Fibroblast of mammary gland (primary cell): Measurements from ENCODE around the gene SCAI.

Experiments used
- DNase-seq: peaks from one replicate; pipeline ENCODE4 v3.0.0-alpha.2; 2010; ENCODE audit warnings: low read depth
- H3K4me3 ChIP-seq: 2 replicates; pipeline ENCODE4 v1.5.1; 2011; ENCODE audit warnings: low read depth, mild to moderate bottlenecking, low read length, moderate library complexity; ENCODE audit not compliant: control insufficient read depth
- CTCF ChIP-seq: conservative IDR thresholded peaks from 2 replicates; pipeline ENCODE4 v1.5.1; 2011; ENCODE audit warnings: low read depth, low read length, inconsistent platforms; ENCODE audit not compliant: control insufficient read depth, insufficient read depth

Gene SCAI

GRCh38 chr9:125147401-125147951 is 4.1 kb upstream of the SCAI start:
- no peak for TF ChIP-seq CTCF
- no peak overlapping the region for H3K4me3 ChIP-seq
- DNase-seq: no peak

- DNase-seq: peak; percentile 70
- no peak for TF ChIP-seq CTCF
- no peak overlapping the region for H3K4me3 ChIP-seq
These were observed 2.9 kb upstream of the SCAI start for GRCh38 chr9:125146247-125146646.

- H3K4me3 ChIP-seq: no peak overlapping the region
- peak; percentile 36 for DNase-seq
- TF ChIP-seq CTCF: no peak
These were observed 2.1 kb upstream of the SCAI start for GRCh38 chr9:125145425-125145824.

GRCh38 chr9:125142560-125143376 is 560 bp downstream of the SCAI start:
- no peak for DNase-seq
- no peak for TF ChIP-seq CTCF
- peak overlapping the region; percentile 69 for H3K4me3 ChIP-seq

- no peak overlapping the region for H3K4me3 ChIP-seq
- TF ChIP-seq CTCF: no peak
- no peak for DNase-seq
These were observed 1.6 kb downstream of the SCAI start for GRCh38 chr9:125141751-125142150.

- no peak for TF ChIP-seq CTCF
- peak; percentile 30 for DNase-seq
- H3K4me3 ChIP-seq: no peak overlapping the region
These were observed 2.1 kb downstream of the SCAI start for GRCh38 chr9:125141251-125141650.
